PFSK-1 (cell line): ENCODE data around the gene ZNF445.

ENCODE experiments used
- FOXP2 ChIP-seq: optimal IDR thresholded peaks from 2 replicates; pipeline ENCODE3; 2011; ENCODE audit warnings: borderline replicate concordance, control low read depth, inconsistent platforms; ENCODE audit not compliant: insufficient read depth; ENCODE audit errors: extremely low read length, extremely low read depth
- POLR2AphosphoS5 ChIP-seq: IDR thresholded peaks from 2 replicates; pipeline ENCODE4 v1.6.1; 2012; ENCODE audit warnings: low read depth, mild to moderate bottlenecking, control low read depth, low read length, moderate library complexity
- SIN3A ChIP-seq: IDR thresholded peaks from 2 replicates; pipeline ENCODE4 v1.6.1; 2012; ENCODE audit warnings: mild to moderate bottlenecking, low read length, moderate library complexity, borderline replicate concordance; ENCODE audit not compliant: insufficient read depth
- TAF1 ChIP-seq: IDR thresholded peaks from 2 replicates; pipeline ENCODE4 v1.6.1; 2012; ENCODE audit warnings: low read length, control low read depth, borderline replicate concordance; ENCODE audit not compliant: insufficient read depth
- TF ChIP-seq, protein P1 (sequence below), 2 experiments: IDR thresholded peaks; 2 replicates each; pipeline versions ENCODE4 v1.6.1 to v1.8.0; 2011 to 2012; ENCODE audit warnings: low read depth in 2 of 2, low read length in 2 of 2, control low read depth in 1 of 2, inconsistent platforms in 1 of 2, mild to moderate bottlenecking in 1 of 2, moderate library complexity in 1 of 2; ENCODE audit not compliant: insufficient read depth in 1 of 2

Gene ZNF445

GRCh38 chr3:44478055-44478468, 592 bp upstream of the ZNF445 start:
- no peak for TF ChIP-seq TAF1
- TF ChIP-seq, protein P1, sequence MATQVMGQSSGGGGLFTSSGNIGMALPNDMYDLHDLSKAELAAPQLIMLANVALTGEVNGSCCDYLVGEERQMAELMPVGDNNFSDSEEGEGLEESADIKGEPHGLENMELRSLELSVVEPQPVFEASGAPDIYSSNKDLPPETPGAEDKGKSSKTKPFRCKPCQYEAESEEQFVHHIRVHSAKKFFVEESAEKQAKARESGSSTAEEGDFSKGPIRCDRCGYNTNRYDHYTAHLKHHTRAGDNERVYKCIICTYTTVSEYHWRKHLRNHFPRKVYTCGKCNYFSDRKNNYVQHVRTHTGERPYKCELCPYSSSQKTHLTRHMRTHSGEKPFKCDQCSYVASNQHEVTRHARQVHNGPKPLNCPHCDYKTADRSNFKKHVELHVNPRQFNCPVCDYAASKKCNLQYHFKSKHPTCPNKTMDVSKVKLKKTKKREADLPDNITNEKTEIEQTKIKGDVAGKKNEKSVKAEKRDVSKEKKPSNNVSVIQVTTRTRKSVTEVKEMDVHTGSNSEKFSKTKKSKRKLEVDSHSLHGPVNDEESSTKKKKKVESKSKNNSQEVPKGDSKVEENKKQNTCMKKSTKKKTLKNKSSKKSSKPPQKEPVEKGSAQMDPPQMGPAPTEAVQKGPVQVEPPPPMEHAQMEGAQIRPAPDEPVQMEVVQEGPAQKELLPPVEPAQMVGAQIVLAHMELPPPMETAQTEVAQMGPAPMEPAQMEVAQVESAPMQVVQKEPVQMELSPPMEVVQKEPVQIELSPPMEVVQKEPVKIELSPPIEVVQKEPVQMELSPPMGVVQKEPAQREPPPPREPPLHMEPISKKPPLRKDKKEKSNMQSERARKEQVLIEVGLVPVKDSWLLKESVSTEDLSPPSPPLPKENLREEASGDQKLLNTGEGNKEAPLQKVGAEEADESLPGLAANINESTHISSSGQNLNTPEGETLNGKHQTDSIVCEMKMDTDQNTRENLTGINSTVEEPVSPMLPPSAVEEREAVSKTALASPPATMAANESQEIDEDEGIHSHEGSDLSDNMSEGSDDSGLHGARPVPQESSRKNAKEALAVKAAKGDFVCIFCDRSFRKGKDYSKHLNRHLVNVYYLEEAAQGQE (IDR thresholded peaks at IDR 0.05; ENCODE audit: insufficient read depth in 1 of 2, low read depth in 2 of 2, low read length in 2 of 2), result no peak
- no peak for TF ChIP-seq SIN3A
- no peak for TF ChIP-seq POLR2AphosphoS5
- TF ChIP-seq FOXP2, result no peak

DNA sequence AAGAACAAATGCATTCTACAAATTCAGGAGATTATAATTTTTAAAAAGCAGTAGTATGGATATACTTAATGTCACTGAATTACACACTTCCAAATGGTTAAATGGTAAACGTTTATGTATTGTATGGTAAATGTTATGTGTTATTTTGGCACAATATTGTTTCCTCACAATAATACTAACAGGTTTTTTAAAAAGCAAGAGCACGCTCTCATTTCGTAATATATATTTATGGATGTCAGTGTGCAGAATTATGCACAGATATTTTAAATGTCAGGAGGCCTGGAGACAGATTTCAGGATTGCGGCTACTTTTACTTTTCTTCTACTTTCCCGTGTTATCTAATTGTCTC, 533 bp downstream of the ZNF445 start:
- TF ChIP-seq SIN3A, result no peak
- TF ChIP-seq POLR2AphosphoS5, result no peak
- TF ChIP-seq, protein P1 (IDR thresholded peaks at IDR 0.05; ENCODE audit: insufficient read depth in 1 of 2, low read depth in 2 of 2, low read length in 2 of 2), result no peak
- TF ChIP-seq FOXP2, result no peak
- TF ChIP-seq TAF1, result no peak

DNA sequence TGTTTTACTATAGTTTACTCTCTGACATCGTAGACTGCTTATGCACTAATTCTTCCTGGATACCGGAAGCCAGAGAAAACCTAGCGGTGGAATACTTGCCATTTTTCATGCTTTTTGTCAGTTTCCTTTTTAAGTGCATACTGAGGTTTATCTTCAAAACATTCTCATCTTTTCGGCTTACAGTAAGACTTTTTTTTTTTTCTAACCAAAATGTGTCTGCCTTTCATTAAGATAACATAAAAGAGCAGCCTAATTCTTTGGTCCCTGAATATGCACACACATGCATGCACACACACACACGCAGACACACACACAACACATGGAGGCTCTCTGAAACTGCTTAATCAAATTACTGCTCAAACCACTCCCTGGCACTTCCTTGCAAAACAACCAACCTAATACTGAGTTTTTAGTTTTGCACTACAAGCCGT, 1.3 kb downstream of the ZNF445 start:
- no peak for TF ChIP-seq POLR2AphosphoS5
- TF ChIP-seq, protein P1 (IDR thresholded peaks at IDR 0.05; ENCODE audit: insufficient read depth in 1 of 2, low read depth in 2 of 2, low read length in 2 of 2), result no peak
- no peak for TF ChIP-seq SIN3A
- no peak for TF ChIP-seq TAF1
- TF ChIP-seq FOXP2, result no peak

DNA sequence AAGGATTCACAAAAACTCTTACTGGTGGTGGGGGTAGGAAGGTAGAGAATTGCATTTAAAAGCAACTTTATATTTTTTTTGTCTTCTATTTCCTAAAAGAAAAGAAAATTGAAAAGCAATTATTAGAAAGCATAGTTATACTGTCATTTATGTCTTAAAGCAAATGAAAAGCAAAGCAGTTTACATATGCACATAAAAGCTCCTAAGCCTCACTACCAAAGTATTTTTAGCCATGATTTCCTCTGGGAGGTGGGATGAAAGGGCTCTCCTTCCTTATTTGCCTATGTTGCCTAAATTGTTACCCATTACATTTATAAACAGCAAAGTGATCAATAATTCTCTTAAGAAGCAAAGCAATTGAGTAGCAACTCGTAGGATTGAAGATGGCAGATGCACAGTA, 7.0 kb downstream of the ZNF445 start:
- TF ChIP-seq, protein P1 (IDR thresholded peaks at IDR 0.05; ENCODE audit: insufficient read depth in 1 of 2, low read depth in 2 of 2, low read length in 2 of 2), result no peak
- TF ChIP-seq SIN3A (no peak), FOXP2 (no peak), TAF1 (no peak), POLR2AphosphoS5 (no peak)

- TF ChIP-seq TAF1 (no peak), SIN3A (no peak), POLR2AphosphoS5 (no peak), FOXP2 (no peak)
- TF ChIP-seq, protein P1 (IDR thresholded peaks at IDR 0.05; ENCODE audit: insufficient read depth in 1 of 2, low read depth in 2 of 2, low read length in 2 of 2), result no peak
These were observed 7.6 kb downstream of the ZNF445 start for GRCh38 chr3:44469914-44470313.
